Colonic mucosa (tissue), 4 donors: ENCODE results near the gene PRAC1. TPM values are rescaled to one million over a fixed set of nuclear protein-coding genes. Genes with fewer than 3 reads are reported as not detected.

Source experiments
- DNase-seq: peaks from one replicate; pipeline ENCODE4 v3.0.0-alpha.2; 2020
- H3K27ac ChIP-seq: fragments of 200-600 bp; one replicate; pipeline ENCODE4 v1.8.0; 2021
- H3K27me3 ChIP-seq: fragments of 200-600 bp; one replicate; pipeline ENCODE4 v1.8.0; 2021
- H3K36me3 ChIP-seq: fragments of 200-600 bp; one replicate; pipeline ENCODE4 v1.8.0; 2021
- H3K4me1 ChIP-seq: fragments of 200-600 bp; one replicate; pipeline ENCODE4 v1.8.0; 2021; ENCODE audit warnings: mild to moderate bottlenecking
- H3K4me3 ChIP-seq: fragments of 200-600 bp; one replicate; pipeline ENCODE4 v1.8.0; 2021
- H3K9ac ChIP-seq, 2 donors: one replicate each; pipeline ENCODE4 v1.7.0; 2013; ENCODE audit warnings: control low read depth in 2 of 2, low read depth in 2 of 2, low read length in 2 of 2
- H3K9me3 ChIP-seq: fragments of 200-600 bp; one replicate; pipeline ENCODE4 v1.8.0; 2021
- intact Hi-C: fragments of 100-400 bp; cut with DNase I; formaldehyde crosslinking; loops from one replicate; pipeline ENCODE4 v1.14.1; 2022
- total RNA-seq, 2 donors: library from RNA; stranded (reverse); fragmentation: NEBNext Ultra II Directional in 1 of 2; extraction: Animal tissue kit (Norgen Biotek cat#: 25700) in 1 of 2; gene quantifications; one replicate each; pipeline ENCODE4 v1.2.1, GENCODE V29; 2021
- TF ChIP-seq, protein P1 (sequence below): fragments of 200-600 bp; IDR thresholded peaks from one replicate; pipeline ENCODE4 v1.8.0; 2022; ENCODE audit warnings: antibody characterized with exemption, mild to moderate bottlenecking
- donor health status: healthy.
- donor health status: DM: no; HTN: no; CAD: no.
- donor health status: DM: no; HTN: no; CAD: no.

PRAC1 gene
- total RNA-seq, 2 donors from 2014 or later = 237 to 328 TPM

DNA sequence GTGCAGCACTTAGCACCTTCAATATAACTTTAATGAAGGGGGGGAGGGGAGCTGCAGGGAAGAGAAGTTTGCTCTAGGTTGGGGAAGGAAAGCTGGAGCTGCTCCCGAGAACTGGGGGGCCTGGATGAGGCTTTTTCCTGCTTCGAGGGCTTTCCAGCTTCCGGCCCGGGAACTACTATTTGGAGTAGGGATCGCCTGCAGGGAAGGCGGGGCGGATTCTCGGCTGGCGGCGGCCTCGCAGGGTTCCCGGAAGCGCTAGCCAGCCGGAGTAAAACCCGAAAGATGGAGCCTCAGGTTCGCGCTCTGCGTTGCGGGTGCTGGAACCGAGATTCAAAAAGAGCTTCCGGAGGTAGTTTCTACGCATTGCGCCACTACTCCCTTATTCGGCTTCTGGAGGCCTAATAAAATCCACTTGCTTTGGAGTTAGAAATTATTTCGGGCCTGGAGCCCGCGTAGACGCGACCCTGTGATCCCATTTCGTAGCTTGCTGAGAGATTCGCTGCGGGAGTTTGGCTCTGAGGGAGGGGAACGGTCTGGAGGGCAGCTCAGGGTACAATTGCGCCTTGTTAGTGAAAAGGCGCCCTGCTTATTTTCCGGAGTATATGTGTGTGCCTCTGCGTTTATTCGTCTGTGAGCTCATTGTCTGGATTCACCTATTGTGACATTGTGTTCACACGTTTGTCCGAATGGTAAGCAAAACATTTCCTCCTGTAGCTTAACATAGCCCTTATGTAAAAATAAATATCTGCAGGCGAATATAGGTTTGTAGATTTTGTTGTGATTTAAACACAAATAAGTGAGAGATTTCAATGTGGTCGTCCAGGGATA lies 1.3 kb upstream of the PRAC1 start:
- peak overlapping the region; percentile 45 for H3K4me3 ChIP-seq
- TF ChIP-seq, protein P1, sequence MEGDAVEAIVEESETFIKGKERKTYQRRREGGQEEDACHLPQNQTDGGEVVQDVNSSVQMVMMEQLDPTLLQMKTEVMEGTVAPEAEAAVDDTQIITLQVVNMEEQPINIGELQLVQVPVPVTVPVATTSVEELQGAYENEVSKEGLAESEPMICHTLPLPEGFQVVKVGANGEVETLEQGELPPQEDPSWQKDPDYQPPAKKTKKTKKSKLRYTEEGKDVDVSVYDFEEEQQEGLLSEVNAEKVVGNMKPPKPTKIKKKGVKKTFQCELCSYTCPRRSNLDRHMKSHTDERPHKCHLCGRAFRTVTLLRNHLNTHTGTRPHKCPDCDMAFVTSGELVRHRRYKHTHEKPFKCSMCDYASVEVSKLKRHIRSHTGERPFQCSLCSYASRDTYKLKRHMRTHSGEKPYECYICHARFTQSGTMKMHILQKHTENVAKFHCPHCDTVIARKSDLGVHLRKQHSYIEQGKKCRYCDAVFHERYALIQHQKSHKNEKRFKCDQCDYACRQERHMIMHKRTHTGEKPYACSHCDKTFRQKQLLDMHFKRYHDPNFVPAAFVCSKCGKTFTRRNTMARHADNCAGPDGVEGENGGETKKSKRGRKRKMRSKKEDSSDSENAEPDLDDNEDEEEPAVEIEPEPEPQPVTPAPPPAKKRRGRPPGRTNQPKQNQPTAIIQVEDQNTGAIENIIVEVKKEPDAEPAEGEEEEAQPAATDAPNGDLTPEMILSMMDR = no peak
- H3K9ac ChIP-seq = peak overlapping the region in 1 of 2 donors; percentile 28
- H3K27ac ChIP-seq = peak overlapping the region; percentile 85
- peaks cover 50% of the 10 kb centered on the region for H3K27me3 ChIP-seq
- H3K9me3 ChIP-seq = no peaks in the 10 kb centered on the region
- intact Hi-C loops = loop anchor here (2.0 to 5.0 kb wide), 3 partner anchors 67 to 154 kb away; no protein-coding TSS in a partner anchor
- no peaks in the 10 kb centered on the region for H3K4me1 ChIP-seq
- peak; percentile 74 for DNase-seq
- H3K36me3 ChIP-seq = no peaks in the 10 kb centered on the region

DNA sequence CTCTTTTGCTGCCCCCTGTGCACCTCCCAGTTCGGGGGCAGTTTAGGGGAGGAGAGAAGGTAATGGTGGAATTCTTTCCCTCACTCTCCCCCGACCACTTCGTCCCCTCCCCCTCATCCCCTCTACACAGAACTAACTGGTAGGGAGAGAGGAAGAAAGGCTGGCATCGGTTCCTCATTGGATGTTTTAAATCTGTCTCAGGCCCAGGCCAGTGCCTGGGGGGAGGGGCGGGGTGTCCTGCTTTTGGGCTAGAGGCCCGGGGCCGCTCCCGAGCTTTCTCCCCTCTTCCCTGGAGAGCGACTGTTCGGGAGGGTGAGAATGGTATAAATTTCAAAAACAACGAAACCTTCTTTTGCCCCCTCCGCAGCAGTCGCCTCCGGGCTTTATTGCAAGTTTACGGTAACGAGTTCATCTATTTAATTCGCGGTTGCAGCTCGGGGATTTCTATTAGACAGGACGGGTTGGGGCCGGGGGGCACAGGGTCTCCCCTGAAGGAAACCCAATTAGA lies 651 bp upstream of the PRAC1 start, which contains the start of gene PRAC2:
PRAC2 (plus strand) TSS at position 271 of the 508 bp plus-strand sequence. CDS start 1,226 bp downstream, outside the sequence.
- peak within 1 kb of the TSS; percentile 85 for H3K27ac ChIP-seq
- peak within 1 kb of the TSS in 1 of 2 donors; percentile 28 for H3K9ac ChIP-seq
- H3K4me1 ChIP-seq = no peaks in the 10 kb centered on the region
- peak within 1 kb of the TSS; percentile 45 for H3K4me3 ChIP-seq
- H3K36me3 ChIP-seq = no peaks in the 10 kb centered on the region
- intact Hi-C loops = loop anchor here (5.0 kb wide), 2 partner anchors 81 to 154 kb away; no protein-coding TSS in a partner anchor
- peaks cover 48% of the 10 kb centered on the region for H3K27me3 ChIP-seq
- H3K9me3 ChIP-seq = no peaks in the 10 kb centered on the region
- TF ChIP-seq, protein P1 = no peak
- peak; percentile 85 for DNase-seq

DNA sequence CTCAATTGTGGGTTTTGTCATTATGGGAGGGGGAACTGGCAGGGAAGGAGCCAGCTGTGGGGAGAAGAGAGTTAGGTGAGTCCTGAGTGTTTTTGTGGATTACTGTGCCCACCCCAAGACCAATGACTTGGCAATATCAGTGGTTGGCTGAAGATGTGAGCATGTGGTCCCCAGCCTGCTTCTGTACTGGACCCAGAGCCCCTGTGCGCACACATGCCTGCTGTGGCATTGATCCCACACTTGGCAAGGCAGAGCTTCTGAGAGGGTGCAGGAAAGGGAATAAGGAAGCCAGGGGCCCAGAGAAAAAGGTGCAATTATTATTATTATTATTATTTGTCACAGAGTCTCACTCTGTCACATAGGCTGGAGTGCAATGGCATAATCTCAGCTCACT lies 1.3 kb downstream of the PRAC1 start:
- peaks cover 43% of the 10 kb centered on the region for H3K27me3 ChIP-seq
- intact Hi-C loops = loop anchor here (5.0 kb wide), 2 partner anchors 79 to 156 kb away; no protein-coding TSS in a partner anchor
- TF ChIP-seq, protein P1 = no peak
- peak; percentile 47 for DNase-seq
- H3K9me3 ChIP-seq = no peaks in the 10 kb centered on the region
- H3K36me3 ChIP-seq = no peaks in the 10 kb centered on the region
- peak overlapping the region; percentile 85 for H3K27ac ChIP-seq
- H3K4me1 ChIP-seq = no peaks in the 10 kb centered on the region
- H3K9ac ChIP-seq = no peak overlapping the region
- H3K4me3 ChIP-seq = peak overlapping the region; percentile 45

DNA sequence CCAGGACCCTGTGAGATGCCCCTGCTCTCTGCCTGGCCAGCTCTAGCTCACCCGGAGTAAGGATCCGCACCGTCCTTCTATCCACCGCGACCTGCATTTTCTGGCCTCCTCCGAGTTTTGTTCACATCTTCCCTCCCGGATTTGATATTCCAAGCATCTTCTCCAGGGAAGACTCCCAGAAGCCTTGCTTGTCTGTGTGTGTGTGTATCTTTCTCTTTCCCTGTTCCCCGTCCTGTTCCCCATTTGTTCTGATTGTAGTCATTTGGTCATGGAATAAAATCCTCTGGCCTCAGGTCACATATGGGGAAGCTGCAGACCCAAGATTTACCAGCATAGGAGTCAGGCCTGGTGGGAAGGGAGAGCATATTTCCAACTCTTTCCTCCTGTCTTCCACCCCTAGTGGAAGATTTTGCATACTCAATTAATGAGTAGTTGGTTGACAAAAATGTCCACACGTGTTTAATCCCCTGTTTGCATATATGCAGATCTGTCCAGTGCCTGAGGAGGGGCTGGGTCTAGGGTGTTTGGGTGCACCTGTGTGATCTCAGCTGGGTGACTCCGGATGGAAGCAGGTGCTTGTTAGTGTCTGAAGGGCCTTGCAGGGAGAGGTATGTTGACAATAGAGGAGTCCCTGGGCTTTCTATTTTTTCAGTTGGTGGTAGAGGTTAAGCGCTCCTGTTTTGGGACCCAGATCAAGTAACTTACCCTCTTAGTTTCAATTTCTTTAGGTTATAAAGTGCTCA lies 1.9 kb downstream of the PRAC1 start:
- Histone ChIP-seq H3K4me1 (no peaks in the 10 kb centered on the region), H3K27me3 (peaks cover 38% of the 10 kb centered on the region), H3K9ac (no peak overlapping the region), H3K4me3 (peak overlapping the region; percentile 45), H3K27ac (peak overlapping the region; percentile 85), H3K9me3 (no peaks in the 10 kb centered on the region), H3K36me3 (no peaks in the 10 kb centered on the region)
- TF ChIP-seq, protein P1 = no peak
- peak; percentile 64 for DNase-seq
- intact Hi-C loops = loop anchor here (5.0 kb wide), 2 partner anchors 78 to 157 kb away; no protein-coding TSS in a partner anchor

DNA sequence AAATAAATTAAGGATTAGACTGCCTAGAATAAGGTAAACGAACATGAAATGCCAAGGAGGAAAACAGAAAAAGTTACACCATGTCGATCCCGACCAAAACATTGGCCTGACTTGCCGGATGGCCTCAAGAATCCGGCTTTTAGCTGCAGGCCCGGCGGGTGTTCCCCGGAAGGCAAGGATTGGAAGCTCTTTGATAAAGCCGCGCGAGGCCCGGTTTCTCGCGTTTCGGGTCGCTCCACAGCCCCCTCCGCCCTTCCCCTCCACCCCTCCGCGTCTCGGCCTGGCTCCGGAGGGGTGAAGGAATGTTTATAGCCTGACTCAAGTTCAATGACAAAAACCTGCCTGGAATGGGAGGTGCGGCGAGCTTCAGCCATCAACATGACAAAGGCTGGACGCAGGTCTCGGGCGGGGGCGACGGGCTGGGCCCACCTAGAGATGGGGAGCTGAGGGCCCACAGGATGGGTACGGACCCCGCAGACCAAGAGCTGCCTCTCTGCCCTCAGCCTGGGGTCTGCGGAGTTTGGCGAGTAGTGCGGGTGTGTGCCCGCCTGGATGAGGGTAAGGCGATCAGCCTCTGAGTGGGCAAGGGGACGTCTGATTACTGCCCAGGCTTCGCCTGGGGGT lies 2.6 kb downstream of the PRAC1 start:
- peak overlapping the region; percentile 45 for H3K4me3 ChIP-seq
- intact Hi-C loops = loop anchor here (5.0 kb wide), 2 partner anchors 77 to 158 kb away; no protein-coding TSS in a partner anchor
- no peak overlapping the region for H3K9ac ChIP-seq
- H3K36me3 ChIP-seq = no peaks in the 10 kb centered on the region
- H3K9me3 ChIP-seq = no peaks in the 10 kb centered on the region
- H3K4me1 ChIP-seq = no peaks in the 10 kb centered on the region
- H3K27ac ChIP-seq = peak overlapping the region; percentile 85
- DNase-seq = peak; percentile 63
- peaks cover 34% of the 10 kb centered on the region for H3K27me3 ChIP-seq
- TF ChIP-seq, protein P1 = no peak
